Measurements from ENCODE around the gene SLC35B1.
A peak's percentile ranks its signal among the peaks of the same experiment; 100 is the strongest.

SLC35B1 gene

DNA sequence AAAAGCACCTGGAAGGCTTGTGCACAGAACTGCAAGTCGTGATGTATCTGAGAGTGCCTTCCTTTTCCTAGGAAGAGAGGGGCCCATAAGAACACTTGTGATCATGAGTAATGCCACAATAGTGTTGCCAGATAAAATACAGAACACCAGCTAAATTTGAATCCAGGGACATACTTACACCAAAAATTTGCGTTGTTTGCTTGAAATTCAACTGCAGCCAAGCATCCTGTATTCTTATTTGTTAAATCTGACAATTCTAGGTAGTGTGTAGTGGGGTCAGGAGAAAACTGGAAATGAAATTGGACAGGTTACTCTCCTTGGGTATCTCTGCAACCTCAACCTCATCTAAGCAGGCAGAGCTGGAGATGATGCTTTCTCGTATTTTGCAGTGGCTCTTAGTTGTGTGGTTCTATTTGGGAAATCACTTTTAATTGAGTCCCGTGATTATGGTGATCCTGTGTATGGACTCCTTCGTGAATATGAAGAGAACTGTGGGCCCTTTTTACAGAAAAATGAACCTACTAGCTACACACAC is 12.0 kb downstream of the SLC35B1 start:
- TF ChIP-seq, protein P1, sequence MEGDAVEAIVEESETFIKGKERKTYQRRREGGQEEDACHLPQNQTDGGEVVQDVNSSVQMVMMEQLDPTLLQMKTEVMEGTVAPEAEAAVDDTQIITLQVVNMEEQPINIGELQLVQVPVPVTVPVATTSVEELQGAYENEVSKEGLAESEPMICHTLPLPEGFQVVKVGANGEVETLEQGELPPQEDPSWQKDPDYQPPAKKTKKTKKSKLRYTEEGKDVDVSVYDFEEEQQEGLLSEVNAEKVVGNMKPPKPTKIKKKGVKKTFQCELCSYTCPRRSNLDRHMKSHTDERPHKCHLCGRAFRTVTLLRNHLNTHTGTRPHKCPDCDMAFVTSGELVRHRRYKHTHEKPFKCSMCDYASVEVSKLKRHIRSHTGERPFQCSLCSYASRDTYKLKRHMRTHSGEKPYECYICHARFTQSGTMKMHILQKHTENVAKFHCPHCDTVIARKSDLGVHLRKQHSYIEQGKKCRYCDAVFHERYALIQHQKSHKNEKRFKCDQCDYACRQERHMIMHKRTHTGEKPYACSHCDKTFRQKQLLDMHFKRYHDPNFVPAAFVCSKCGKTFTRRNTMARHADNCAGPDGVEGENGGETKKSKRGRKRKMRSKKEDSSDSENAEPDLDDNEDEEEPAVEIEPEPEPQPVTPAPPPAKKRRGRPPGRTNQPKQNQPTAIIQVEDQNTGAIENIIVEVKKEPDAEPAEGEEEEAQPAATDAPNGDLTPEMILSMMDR (IDR thresholded peaks at IDR 0.05; ENCODE audit: control extremely low read depth, extremely low read depth, low read depth, missing control alignments) = no peak
- DNase-seq (ENCODE audit: extremely low spot score) = no peak
- POLR2A ChIA-PET = interaction anchor here (0.7 kb wide), 2 partner anchors 11 to 116 kb away, joined by 3 to 4 read pairs; no protein-coding TSS in a partner anchor
- CTCF ChIA-PET = interaction anchor here (0.7 to 40.4 kb wide), 40 partner anchors 8 to 302 kb away, joined by 3 to 880 read pairs (median 4); partner anchors contain the start of genes NXPH3, SLC35B1 and SPOP

DNA sequence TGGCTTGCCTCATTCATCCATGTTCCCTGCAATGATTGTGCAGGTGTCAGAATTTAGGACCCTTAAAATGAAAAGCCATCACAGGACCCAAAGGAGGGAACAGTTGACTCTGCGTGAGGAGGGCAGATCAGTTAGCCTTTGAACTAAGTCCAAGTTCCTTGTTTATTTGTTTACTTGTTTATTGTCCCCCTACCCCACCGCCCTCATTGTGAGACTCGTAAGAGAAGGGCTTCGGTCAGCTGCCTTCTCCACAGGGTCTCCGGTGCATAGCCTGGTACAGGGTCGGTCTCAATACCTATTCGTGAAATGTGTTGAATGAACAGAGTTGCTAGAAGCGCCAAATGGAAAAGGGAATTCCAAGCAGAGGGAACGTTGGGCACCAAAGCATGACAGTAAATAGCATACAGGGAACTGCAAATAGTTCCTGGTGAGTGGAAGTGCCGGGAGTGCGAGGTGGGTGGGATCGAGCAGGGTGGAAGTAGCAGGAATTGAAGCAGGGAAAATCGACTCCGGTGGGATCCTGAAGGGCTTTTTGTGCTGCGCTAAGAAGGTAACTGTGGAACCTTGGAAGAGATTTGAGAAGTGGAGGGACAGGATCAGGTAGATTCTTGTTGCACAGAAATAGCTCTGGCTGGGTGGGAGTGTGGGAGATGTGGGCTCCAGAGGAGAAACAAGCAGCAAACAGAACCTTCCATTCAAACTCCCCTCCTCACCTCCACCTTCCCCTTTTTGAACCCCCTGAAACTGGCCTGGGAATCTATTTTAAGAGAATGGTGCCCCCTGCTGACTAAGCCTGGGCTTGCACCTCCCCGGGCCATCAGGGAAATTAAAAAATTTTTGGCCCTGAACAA is 12.7 kb downstream of the SLC35B1 start:
- TF ChIP-seq, protein P1 (IDR thresholded peaks at IDR 0.05; ENCODE audit: control extremely low read depth, extremely low read depth, low read depth, missing control alignments) = peak; percentile 78
- CTCF ChIA-PET = interaction anchor here (0.6 to 40.4 kb wide), 27 partner anchors 10 to 193 kb away, joined by 3 to 880 read pairs (median 6); partner anchors contain the start of genes NXPH3, SLC35B1 and SPOP
- POLR2A ChIA-PET = interaction anchor here (0.7 kb wide), 1 partner anchor 10 kb away, joined by 4 read pairs; no protein-coding TSS in a partner anchor
- peak; percentile 68 for DNase-seq (ENCODE audit: extremely low spot score)

DNA sequence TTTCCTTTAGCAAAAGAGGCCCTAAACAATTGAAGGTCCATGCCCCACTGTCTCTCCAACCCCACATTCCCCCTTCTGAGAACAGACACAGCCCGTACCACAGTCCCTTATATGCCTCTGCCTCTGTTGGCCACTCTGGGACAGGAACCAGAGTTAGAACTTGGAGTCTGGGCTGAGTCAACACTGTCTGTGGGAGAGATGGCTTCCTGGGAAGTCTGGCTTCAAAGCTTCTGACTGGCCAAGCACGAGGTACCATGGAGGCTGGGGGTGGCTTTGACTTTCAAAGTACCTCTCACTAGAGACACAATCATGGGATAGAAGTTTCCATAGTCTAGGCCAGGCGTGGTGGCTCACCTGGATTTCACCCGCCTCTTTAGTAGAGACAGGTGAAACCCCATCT is 15.0 kb downstream of the SLC35B1 start:
- POLR2A ChIA-PET = interaction anchor here (0.7 kb wide), 1 partner anchor 156 kb away, joined by 3 read pairs; no protein-coding TSS in a partner anchor
- DNase-seq (ENCODE audit: extremely low spot score) = no peak
- CTCF ChIA-PET = interaction anchor here (1.4 to 40.4 kb wide), 3 partner anchors 11 to 119 kb away, joined by 4 to 880 read pairs (median 138); partner anchors contain the start of genes NXPH3 and SLC35B1
- TF ChIP-seq, protein P1 (IDR thresholded peaks at IDR 0.05; ENCODE audit: control extremely low read depth, extremely low read depth, low read depth, missing control alignments) = no peak

DNA sequence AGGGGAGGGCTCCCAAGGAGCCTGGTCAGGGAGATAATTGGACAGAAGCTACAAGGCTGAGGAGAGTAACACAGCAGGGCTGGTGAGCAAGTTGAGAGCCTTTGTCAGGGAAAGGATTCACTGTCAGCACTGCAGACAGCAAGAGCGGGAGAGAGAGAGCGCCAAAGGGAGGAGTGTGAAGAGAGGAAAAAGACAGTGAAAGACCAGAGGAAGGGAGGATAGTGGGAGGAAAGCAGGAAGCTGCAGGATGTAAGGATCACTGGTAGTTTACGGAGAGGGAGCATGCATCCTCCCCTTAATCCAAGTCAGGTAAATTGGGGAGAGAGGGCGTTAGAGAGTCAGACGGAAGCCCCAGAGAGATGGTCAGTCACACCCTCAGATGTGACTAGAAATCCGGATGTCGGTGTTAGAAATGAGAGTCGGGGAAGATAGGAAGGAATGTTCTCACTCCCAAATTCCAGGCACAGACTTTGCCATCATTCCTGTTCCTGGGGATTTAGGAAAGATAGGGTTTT is 16.0 kb downstream of the SLC35B1 start:
- TF ChIP-seq, protein P1 (IDR thresholded peaks at IDR 0.05; ENCODE audit: control extremely low read depth, extremely low read depth, low read depth, missing control alignments) = no peak
- ChIA-PET POLR2A (no interaction called here), CTCF (interaction anchor here (1.3 to 40.4 kb wide), 6 partner anchors 10 to 136 kb away, joined by 4 to 880 read pairs (median 6); partner anchors contain the start of genes NXPH3 and SLC35B1)
- no peak for DNase-seq (ENCODE audit: extremely low spot score)

DNA sequence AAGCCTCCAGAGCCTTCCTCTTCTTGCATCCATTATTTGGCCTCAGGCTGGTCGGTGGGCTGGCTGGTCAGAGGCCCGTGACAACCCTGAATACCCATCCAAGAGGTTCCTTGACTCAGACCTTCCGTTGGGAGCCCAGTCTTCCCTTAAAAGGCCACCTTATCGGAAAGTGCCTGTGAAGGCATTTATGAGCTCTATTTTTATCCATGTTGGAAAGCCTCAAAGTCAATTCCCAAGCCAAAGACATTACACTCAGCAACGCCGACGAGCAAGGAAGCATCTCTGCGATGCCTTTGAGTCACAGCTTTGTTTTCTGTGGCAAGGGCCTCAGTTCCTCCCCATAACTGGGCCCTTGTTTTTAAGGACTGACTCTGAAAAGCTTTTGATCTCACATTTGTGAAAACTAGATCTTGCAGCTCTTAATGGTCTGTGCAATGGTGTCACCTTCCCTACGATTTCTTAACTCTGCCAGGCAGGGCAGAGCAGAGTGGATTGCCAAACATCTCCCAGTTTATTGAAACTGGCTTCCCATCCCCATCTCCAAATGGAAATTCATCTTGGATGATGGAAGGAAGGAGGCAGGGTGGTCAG is 16.6 kb downstream of the SLC35B1 start:
- TF ChIP-seq, protein P1 (IDR thresholded peaks at IDR 0.05; ENCODE audit: control extremely low read depth, extremely low read depth, low read depth, missing control alignments) = no peak
- CTCF ChIA-PET = interaction anchor here (1.3 to 40.4 kb wide), 5 partner anchors 9 to 135 kb away, joined by 6 to 880 read pairs (median 6); partner anchors contain the start of genes NXPH3 and SLC35B1
- DNase-seq (ENCODE audit: extremely low spot score) = no peak
- POLR2A ChIA-PET = interaction anchor here (0.6 kb wide), 1 partner anchor 134 kb away, joined by 3 read pairs; no protein-coding TSS in a partner anchor
